Brain microvascular endothelial cell (primary cell): ENCODE results near the gene IFI35.
"Not testable (repeated sequence)": the region's sequence is repeated elsewhere in the genome, so short reads cannot be mapped to it uniquely, and the experiment has no call there.

ENCODE experiments used
- DNase-seq: peaks from one replicate; pipeline ENCODE4 v3.0.0-alpha.2; 2020
- H3K27ac ChIP-seq: fragments of 250-450 bp; sonication (Bioruptor Pico); 2 replicates; pipeline ENCODE4 v1.5.1; 2020; ENCODE audit warnings: mild to moderate bottlenecking, moderate library complexity
- H3K27me3 ChIP-seq: fragments of 250-450 bp; sonication (Bioruptor Pico); replicated peaks from 2 replicates; pipeline ENCODE4 v1.5.1; 2020; ENCODE audit warnings: mild to moderate bottlenecking
- H3K36me3 ChIP-seq: fragments of 250-450 bp; sonication (Bioruptor Pico); replicated peaks from 2 replicates; pipeline ENCODE4 v1.5.1; 2020; ENCODE audit warnings: mild to moderate bottlenecking
- H3K4me3 ChIP-seq: 2 replicates; pipeline ENCODE4 v1.5.1; 2011; ENCODE audit warnings: low read depth, mild to moderate bottlenecking, control low read depth, low read length, moderate library complexity
- CTCF ChIP-seq: IDR thresholded peaks from 2 replicates; pipeline ENCODE4 v1.5.1; 2011; ENCODE audit warnings: low read depth, mild to moderate bottlenecking, moderate library complexity, low read length, control low read depth, inconsistent platforms; ENCODE audit errors: missing control alignments
- in situ Hi-C: cut with HindIII; loops from 2 replicates; pipeline ENCODE4 v1.10.0; 2017; ENCODE audit warnings: low sequenced_read_pairs, low pct_ligation_motif_present

IFI35 gene

GRCh38 chr17:42997390-42997983, 9.1 kb upstream of the IFI35 start:
- in situ Hi-C loops: no loop called here
- no peak for TF ChIP-seq CTCF
- H3K36me3 ChIP-seq: peaks cover 38% of the 10 kb centered on the region
- DNase-seq: no peak
- peak overlapping the region; percentile 41 for H3K4me3 ChIP-seq
- peak overlapping the region; percentile 26 for H3K27ac ChIP-seq
- no peaks in the 10 kb centered on the region for H3K27me3 ChIP-seq

- peaks cover 39% of the 10 kb centered on the region for H3K36me3 ChIP-seq
- in situ Hi-C loops: no loop called here
- H3K27me3 ChIP-seq: no peaks in the 10 kb centered on the region
- TF ChIP-seq CTCF: peak; percentile 86
- DNase-seq: peak; percentile 100
- H3K4me3 ChIP-seq: peak within 1 kb of the TSS; percentile 98
- peak within 1 kb of the TSS; percentile 88 for H3K27ac ChIP-seq
Observed at GRCh38 chr17:42997984-42998938, 8.3 kb upstream of the IFI35 start, which contains the start of gene RPL27. Gene RPL27 (plus strand): TSS chr17:42998419. CDS start chr17:42998751, 332 bp downstream.

GRCh38 chr17:42999003-42999525, 7.5 kb upstream of the IFI35 start:
- no peak for DNase-seq
- Histone ChIP-seq H3K27me3 (no peaks in the 10 kb centered on the region), H3K36me3 (peaks cover 41% of the 10 kb centered on the region), H3K4me3 (peak overlapping the region; percentile 98), H3K27ac (peak overlapping the region; percentile 88)
- in situ Hi-C loops: no loop called here
- TF ChIP-seq CTCF: no peak

GRCh38 chr17:43000894-43001293, 5.7 kb upstream of the IFI35 start:
- H3K27me3 ChIP-seq, DNase-seq, H3K27ac ChIP-seq, H3K4me3 ChIP-seq, in situ Hi-C loops: not testable (repeated sequence)
- peaks cover 47% of the 10 kb centered on the region for H3K36me3 ChIP-seq

- no peak for TF ChIP-seq CTCF
- Histone ChIP-seq H3K36me3 (peaks cover 47% of the 10 kb centered on the region), H3K4me3 (no peak overlapping the region), H3K27ac (no peak overlapping the region), H3K27me3 (no peaks in the 10 kb centered on the region)
- no peak for DNase-seq
- in situ Hi-C loops: no loop called here
Observed at GRCh38 chr17:43003542-43004172, 2.9 kb upstream of the IFI35 start.
